ENCODE measurements around the gene ACSS1.

The ACSS1 gene

DNA sequence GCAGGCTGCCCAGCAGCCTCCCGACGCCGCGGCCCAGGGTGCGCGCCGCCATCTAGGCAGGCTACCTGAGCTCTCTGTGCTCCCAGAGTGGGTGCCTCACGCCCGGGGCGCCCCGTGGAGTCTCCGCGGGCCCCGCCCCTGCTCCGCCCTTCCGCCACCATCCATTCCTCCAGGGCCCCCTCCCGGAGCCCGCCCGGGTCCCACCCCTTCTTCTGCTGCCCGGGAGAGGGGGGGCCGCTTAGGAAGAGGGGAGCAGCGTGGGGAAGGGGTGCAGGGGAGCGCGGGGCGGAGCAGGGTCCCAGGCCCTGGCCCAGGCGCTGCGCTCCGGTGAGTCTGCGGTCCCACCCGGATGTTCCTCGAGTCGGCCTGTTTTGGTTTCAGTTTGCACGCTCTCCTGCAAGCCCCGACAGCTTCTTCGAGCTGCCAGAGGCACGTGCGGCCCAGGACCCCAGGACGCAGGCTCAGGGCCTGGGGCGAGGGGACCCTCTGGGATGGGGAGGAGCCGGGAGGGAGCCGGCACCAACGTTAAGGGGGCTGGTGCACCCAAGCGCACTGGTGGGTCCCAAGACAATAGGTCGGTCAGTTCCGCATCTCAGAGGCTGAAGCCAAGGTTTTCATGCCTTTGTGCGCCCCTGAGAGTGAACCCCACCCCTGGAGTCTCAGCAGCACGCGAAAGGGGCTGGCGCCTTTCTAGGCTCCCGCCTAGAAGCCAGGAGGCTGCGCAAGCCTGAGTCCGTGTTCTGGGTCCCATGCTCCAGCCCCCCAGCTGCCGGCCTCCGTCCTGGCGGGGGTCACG lies at the start of gene ACSS1:
TSS of gene ACSS1 (minus strand) at position 89 of the 796 bp plus-strand sequence. CDS start at position 52, 37 bp downstream.
- DNase-seq (ENCODE audit: low read depth in 3 of 3): peak; percentile 22 to 58 (median 52)

DNA sequence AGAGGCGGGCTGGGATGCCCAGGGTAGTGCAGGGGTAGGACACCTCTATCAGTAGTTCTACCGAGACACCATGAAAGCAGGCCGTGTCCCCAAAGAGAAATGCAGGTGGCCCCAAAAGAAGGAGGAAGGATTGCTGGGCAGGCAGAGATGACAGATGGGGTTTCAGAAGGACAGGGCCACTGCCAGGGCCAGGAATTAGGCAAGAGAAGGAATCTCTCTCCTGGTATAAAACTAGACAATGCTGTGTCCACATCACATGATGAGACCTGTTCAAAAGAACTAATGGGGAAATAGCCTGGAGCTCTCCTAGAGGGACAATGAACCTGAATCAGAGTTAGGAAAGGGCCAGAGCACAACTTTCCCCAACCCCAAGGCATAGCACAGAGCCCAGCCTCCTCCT lies 45.6 kb upstream of the ACSS1 start:
- DNase-seq (ENCODE audit: low read depth in 3 of 3): no peak

DNA sequence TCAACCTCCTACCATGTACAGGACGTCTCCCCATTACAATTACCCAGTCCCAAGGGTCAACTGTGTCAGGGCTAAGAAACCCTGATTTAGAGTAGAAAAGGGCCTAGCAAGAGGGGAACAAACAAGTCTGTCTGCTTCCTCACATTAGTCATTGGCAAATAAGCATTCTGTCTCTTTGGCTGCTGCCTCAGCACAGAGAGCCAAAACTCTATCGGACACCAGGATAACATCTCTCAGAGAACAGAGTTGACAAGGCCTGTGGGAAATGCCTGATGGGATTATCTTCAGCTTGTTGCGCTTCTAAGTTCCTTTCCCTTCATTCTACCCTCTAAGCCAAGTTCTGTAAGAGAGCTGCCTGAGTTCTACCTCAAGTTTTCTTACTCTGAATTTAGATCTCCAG lies 43.0 kb upstream of the ACSS1 start:
- DNase-seq (ENCODE audit: low read depth in 3 of 3): no peak

DNA sequence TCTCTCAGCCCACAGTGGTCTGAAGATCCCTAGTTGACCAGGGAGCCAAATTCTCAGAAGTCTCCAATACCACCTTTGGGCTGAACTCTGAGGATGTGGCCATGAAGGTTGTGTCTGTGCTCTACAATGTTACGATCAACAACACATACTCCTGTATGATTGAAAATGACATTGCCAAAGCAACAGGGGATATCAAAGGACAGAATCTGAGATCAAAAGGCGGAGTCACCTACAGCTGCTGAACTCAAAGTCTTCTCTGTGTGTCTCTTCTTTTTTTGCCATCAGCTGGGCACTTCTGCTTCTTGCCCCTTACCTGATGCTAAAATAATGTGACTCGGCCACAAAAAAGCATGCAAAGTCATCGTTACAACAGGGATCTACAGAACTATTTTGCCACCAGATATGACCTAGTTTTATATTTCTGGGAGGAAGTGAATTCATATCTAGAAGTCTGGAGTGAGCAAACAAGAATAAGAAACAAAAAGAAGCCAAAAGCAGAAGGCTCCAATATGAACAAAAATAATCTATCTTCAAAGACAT lies 41.7 kb upstream of the ACSS1 start:
- DNase-seq (ENCODE audit: low read depth in 3 of 3): no peak

DNA sequence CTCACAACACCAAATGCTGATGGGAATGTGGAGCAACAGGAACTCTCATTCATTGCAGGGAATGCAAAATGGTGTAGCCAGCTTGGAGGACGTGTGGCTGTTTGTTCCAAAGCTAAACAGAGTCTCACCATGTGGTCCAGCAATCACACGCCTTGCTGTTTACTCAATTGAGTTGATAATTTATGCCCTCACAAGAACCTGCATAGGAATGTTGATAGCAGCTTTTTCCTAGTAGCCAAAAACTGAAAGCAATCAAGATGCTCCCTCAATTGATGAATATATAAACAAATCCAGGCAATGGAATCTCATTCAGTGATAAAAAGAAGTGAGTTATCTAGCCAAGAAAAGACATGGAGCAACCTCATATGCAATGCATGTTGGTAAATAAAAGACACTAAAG lies 39.6 kb upstream of the ACSS1 start:
- no peak for DNase-seq (ENCODE audit: low read depth in 3 of 3)

DNA sequence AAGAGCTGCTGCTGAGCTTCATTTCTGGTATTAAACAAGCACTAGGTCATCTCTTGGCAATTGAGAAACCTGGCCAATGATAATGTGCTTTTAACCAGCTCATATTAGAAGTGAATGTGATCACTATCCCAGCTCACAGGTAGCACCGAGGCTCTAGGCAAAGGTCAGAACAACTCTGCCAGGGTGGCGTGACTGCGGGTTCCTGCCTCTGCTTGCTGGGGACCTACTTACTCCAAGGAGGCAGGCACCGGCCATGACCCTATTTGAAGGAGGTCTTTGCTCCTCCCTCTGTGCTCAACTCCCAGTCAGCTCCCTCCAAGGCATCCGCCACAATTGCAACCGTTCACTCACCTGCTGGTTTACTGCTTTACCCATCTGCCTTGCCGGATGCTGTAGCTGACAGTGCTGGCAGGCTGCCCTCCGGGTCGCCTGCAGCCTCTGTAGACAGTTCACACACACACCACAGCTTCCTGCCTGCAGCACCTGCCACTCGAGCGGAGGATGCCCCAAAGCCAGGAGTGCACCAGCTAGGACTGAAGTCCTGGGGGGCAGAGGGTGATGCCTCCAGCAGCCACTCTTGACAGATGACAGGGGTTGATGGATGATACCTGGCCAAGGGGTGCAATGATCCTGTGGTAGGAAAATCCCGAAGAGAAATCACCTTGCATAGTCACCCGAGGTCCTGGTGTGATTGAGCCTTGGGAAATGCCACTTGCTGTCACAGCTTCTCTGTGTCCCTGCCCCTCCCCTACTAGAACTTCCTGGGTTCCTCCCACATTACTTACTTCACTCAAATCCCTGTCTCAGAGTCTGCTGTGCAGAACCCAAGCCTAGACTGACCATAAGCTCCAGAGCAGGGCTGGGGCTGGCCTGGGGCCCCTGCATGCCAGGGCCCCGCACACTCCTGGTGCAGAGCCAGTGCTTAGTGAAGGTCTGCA lies 32.8 kb upstream of the ACSS1 start:
- peak in 2 of 3 donors; percentile 39 to 41 for DNase-seq (ENCODE audit: low read depth in 3 of 3)

DNA sequence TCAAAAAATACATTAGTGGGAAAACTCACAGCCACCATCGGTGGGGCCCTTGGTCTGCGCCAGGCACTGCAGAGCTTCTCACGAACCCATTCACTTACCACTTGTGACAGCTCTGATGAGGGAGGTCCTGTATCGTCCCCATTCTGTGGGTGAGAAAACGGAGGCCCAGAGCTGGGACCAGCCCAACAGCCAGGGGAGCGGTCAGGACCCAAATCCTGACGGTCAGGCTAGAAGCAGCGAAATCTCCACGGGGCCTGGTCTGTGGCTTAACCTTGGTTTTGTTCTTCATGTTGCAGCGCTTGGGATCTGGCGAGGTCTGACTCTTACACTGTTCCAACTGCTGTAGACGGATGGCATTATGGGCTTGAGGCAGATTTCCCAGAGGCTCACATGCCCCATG lies 31.7 kb upstream of the ACSS1 start:
- DNase-seq (ENCODE audit: low read depth in 3 of 3): no peak

DNA sequence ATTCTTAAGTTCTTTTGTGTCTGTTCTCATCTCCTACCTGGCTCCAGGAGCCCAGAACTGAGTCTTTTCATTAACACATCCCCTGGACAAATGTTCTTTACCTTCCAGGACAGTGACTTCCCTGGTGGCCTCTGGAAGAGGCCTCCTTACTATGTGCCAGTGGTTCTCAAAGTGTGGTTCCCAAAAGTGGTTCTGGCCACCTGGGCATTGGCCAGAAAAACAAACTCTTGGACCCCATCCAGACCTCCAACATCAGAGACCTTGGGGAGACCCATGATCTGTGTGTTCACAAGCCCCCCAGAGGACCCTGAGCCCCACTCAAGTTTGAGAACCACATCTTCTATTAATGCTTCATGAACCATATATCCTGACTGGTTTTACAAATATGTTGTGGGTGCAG lies 31.2 kb upstream of the ACSS1 start:
- no peak for DNase-seq (ENCODE audit: low read depth in 3 of 3)

DNA sequence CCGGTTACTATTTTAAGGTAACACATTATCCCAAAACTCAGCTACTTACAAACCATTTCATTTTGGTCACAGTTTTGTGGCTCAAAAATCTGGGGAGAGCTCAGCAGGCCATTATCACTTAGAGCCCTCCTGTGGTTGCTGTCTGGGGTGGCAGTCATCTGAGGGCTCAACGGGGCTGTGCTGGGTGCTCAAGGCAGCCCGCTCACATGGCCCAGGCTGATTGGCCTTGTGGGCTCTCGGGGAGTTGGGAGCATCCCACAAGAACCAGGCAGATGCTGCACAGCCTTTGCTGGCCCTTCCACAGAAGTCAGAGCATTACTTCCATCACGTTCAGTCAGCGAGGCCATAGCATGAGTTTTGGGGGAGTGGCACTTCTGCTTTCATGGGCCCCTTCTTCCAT lies 30.3 kb upstream of the ACSS1 start:
- DNase-seq (ENCODE audit: low read depth in 3 of 3): no peak

DNA sequence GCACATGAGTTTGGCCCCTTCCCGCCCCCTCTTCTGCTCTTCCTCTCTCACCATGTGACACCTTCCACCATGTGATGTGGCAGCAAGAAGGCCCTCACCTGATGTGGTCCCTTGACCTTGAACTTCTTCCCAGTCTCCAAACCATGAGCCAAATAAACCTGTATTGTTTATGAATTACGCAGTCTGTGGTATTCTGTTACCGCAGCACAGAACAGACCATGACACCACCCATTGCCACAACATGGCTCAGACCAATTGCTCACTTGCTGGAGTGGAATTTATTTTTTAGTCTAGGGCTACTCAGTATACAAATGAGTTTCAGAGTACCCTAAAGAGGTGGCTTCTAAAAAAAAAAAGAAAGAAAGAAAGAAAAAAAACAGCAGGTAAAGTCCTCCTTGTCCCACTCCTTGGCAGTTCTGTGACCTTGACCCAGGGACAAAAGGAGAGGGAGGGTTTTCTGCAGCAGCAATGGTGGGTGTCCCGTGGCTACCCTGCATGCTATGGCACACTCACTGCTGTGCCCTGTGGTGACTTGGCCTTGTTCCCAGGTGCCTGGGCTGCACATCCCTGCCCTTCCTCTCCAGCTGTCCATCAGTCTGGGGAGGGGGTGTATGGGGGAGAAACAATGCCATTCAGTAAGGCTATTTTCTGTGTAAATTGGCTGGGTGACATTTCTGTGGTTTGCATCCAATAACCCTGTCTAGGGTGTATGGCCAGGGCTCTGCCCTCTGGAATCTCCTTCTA lies 29.4 kb upstream of the ACSS1 start:
- no peak for DNase-seq (ENCODE audit: low read depth in 3 of 3)

DNA sequence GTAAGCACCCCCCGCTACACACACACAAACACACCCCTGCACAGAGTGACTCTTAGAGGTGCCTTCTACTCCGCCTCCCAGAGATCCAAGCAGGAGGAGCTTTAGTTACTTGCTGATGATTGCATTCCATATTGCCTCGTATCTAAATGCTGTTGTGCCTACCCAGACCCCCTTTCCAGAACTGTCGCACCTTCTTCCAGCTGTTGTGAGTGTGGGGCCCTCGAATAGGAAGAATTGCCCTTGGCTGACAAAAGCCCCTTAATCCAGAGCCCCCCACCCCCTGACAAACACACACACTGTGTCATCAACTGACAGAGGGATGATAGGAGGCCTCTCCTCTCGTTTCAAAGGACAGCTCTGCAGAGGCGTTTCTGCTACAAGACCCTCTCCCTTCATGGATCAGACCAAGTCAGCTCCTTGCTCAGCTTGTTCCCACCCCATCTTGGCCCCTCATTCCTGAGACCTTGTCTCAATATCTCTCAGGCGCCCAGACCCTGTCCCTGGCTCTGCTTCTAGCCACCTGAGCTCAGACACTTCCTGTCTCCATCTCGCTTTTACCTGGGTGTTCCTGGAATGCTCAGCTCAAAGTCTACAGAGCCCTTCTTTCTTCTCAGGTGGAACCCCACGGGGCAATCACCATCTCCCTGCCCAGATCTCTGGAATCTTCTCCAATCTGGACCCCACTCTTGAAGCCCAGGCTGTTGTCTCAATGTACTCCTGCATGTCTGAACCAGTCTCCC lies 28.0 kb upstream of the ACSS1 start:
- no peak for DNase-seq (ENCODE audit: low read depth in 3 of 3)

DNA sequence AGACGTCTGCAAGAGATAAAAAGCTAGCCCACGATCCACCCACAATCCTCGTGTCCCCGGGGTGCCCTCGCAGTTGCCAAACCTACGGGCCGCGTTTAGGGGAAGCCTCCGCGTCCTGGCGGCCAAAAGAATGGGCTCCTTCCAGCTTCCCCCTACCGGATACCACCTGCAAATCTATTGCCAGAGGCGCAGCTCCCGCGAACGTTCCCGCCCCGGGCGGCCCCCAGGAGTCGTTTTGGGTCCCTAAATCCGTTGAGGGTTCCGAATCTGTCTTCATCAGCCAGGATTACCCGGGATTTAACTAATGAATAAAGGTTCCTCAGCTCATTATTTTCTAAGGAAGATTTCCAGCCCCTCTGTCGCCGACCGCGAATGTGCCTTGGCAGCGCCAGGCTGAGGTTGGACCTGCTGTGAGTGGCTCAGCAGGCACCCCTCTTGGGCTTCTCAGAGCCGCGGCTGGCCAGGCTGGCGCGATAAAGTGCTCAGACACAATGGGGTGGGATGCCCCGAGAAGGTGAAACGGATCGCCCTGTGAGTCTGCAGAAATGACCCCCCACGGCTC lies 26.8 kb upstream of the ACSS1 start:
- DNase-seq (ENCODE audit: low read depth in 3 of 3): no peak

DNA sequence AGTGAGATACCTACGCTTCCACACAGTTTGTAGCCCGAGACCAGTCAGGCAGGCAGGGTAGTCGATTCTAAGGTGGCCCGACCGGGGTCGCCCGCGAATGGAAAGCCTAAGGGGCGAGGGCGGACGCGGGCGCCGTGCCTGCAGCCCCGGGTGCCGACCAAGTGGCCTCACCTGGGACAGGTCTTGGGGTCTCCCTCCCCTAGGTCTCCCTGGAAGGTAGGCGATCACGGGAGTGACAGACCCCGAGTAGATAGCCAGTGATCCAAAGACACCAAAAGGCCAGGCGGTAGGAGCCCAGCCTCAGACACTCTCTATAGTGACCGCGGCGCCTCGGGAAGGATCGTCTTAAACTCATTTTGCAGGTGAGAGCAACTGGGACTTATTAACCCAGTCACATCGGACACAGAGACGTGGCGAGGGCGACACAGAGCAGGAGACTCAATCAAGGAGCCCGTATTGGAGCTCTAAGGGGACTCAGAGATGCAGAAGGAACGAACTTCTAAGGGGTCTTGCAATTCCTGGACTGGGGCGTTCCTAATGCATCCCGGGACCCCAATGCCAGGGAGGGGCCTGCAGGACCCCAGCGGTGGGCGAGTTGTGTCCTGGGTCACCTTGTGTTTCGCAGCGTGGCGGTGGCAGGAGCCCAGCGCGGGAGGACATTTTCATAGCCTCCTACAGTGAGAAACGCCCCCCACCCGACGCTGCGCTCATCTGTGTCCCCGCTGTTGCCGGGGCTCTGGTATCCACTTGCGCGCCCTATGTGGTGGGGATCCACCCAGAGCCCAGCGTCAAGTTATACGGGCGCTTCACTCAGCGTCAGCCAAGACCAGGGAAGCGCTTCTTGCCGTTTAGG lies 26.1 kb upstream of the ACSS1 start:
- peak in 1 of 3 donors; percentile 43 for DNase-seq (ENCODE audit: low read depth in 3 of 3)

DNA sequence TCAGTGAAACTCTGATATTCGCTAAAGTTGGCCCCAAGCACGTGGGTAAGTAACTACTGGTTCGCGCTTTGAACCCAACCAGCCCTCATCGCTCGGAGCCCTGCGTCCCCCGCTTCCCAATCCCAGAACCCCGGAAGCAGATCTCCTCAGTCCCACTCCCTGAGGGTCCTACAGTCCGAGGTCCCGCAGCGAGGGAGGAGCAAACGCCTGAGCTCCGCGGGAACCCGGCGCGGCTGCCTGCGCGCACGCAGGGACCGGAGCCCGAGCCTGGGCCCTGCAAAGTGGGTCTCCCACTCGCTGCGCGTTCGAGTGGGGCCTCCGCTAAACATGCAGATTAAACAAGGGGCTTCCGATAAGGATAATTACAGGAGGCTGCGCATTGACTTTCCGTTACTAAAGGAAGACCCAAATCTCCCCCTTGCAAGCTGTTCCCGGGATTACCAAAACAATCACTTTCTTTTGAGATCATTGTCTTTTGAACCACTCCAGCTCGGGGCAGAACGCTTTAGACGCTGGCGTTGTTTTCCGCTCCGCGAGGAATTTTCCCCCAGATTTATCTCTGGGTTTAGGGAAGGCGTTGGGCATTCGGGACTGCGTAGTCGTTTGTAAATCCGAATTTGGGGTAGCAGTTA lies 25.3 kb upstream of the ACSS1 start:
- no peak for DNase-seq (ENCODE audit: low read depth in 3 of 3)

DNA sequence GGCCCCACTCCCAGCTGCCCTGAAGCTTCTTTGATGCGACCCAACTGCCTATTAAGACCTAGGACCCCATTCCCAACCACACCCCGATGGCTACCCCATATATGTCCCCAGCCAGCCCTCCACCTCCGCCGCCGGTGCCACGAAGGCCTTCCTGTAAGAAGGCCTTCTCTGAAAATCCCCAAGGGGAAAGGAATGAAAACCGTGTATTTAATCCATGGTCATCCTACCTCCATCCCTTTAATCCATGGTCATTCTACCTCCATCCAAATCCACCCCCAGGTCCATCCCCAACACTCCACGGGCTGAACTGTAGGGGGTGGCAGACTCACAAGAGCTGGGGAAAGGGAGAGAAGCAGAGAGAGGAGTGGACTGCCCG lies 24.5 kb upstream of the ACSS1 start:
- no peak for DNase-seq (ENCODE audit: low read depth in 3 of 3)

DNA sequence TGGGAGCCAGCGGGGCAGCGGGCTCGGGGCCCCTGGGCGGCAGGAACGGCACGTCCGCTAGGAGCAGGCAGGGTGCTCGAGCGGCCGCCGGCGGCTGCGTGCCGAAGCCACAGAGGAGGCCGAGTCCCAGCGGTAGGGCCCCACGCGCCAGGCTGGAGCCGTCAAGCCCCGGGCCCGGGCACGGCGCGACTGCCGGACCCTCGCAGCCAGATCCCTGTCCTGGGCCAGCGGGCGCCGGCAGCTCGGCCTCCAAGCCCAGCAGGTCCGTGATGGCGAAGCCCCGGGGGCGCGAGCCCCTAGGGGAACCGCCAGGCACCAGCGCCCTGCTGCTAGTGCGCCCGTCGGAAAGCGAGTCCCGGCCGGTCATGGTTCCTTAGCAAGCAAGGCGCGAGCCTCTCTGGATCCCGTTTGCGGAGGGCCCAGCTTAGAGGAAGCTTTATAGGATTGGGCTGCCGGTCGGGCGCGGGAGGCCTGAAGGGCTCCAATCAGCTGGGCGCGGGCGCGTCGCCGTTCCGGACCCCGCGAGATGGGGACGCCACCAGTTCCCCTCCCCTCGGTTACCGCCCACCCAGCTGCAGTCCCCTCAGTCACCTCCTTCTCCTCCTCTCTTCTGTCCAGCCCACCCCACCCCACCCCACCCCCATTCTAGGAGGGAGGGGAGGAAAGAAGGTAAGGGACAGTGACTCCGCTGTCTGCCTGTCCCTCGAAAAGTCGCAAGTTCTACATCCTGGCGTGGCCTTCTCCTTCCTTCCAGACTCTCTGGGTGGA lies 24.0 kb upstream of the ACSS1 start, which contains the start of gene VSX1:
TSS of gene VSX1 (minus strand) at position 412 of the 768 bp plus-strand sequence. CDS start at position 367, 45 bp downstream.
- no peak for DNase-seq (ENCODE audit: low read depth in 3 of 3)

DNA sequence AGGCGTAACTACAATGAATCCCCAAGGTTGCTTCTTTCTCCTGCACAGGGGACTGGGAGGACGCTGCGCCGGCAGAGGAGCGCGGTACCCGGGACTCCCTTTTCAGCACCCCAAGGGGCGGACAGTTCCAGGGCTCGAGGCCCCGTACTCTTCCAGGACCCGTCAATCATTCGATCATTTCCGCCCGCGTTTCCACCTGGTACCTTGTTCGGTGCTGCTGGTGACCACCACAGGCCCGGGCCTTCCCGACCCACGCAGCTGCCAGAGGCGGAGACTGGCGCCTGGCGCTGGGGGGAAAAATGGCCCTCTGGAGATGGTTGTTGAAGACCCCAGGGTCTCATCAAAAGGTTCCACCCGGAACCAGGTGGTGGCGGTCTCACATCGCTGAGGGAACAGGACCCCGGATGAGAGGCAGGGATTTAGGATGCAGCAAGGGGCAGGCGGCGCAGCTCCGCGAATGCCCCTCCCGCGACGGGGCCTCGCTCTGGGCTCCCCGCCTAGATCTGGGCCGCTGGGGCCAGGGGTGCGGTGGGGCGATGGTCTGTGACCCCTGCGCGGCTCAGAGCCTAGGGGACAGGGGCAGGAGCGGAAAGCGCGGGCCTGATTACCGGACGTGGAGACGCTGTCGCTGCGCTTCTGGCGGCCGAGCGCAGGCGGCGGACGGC lies 23.3 kb upstream of the ACSS1 start:
- DNase-seq (ENCODE audit: low read depth in 3 of 3): peak in 1 of 3 donors; percentile 53

DNA sequence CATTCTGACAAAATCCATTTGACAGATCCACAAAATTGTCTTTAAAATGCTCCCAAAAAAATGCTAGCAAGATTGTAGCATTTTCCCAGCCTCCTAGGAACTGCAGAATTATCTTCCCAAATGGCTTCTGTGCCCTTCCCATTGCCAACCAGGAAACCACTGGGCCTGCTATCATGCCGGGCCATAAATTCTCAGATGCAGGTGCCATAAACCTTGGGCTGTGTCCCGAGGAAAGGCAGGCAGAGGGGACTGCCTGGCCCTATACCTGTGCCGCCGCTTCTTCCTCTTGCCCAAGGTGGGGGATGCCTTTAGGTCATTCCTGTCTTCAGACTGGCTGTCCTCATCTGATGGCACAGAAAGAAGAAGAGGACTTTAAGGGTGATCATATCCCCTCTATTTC lies 21.2 kb upstream of the ACSS1 start:
- no peak for DNase-seq (ENCODE audit: low read depth in 3 of 3)

All from stimulated activated CD4-positive, alpha-beta T cell treated with anti-CD3 and anti-CD28 coated beads, TNF-alpha, amount 100 ng/mL, for 48 hours (primary cell).